ENCODE data around the gene PPEF2. TPM values are rescaled to one million over a fixed set of nuclear protein-coding genes. Genes with fewer than 3 reads are reported as not detected.

PPEF2 gene
- polyA plus RNA-seq, 3 donors = 0.25 TPM; not detected in 2

DNA sequence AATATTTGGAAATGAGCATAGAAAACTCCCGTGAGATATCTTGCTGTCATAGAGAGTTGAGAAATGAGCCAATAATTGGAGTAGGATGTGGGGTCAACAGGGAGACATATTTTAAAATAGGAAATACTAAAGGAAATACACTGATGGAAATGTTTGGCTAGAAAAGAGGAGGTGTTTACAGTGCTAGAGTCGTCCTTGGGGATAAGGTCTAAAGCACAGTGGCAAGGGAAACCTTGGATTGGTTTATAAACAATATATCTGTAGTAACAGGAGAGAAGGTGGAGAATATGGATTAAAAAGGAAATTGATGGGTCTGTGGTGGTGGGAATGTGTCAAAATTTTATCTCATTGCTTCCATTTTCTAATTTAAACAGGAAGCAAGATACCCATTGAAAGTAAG, 82.1 kb downstream of the PPEF2 start:
- no peak overlapping the region for H3K4me3 Mint-ChIP-seq
- intact Hi-C loops (cut with micrococcal nuclease) = no loop called here

DNA sequence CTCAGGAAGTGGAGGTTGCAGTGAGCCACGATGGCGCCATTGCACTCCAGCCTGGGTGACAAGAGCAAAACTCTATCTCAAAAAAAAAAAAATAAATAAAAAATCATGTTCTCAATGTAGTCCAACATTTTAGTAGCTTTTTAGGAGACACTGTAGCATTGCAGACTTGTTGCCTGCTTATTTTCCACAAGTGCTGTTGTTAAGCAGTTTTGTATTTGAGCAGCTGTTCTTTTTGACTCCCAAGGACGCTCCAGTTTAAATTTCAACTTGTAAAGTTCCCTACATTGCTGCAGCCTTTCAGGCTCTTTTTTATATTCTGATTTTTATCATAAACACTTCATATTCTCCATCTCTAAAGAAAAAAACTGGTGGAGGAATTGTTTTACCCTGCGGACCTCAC, 83.1 kb downstream of the PPEF2 start:
- no peak overlapping the region for H2AFZ ChIP-seq (ENCODE audit: insufficient read depth, low read depth, low read length, poor library complexity, severe bottlenecking)
- H3K36me3 Mint-ChIP-seq = peaks cover 21 to 22% of the 10 kb centered on the region in 2 donors
- no peak overlapping the region for H3K9ac ChIP-seq (ENCODE audit: insufficient read depth, low read length, poor library complexity, severe bottlenecking)
- H3K9me3 Mint-ChIP-seq = no peaks in the 10 kb centered on the region
- H3K4me3 Mint-ChIP-seq = no peak overlapping the region
- H3K27me3 ChIP-seq (ENCODE audit: control insufficient read depth in 2 of 2, insufficient read depth in 2 of 2, low read length in 2 of 2) = no peaks in the 10 kb centered on the region
- no peak overlapping the region for H3K27ac ChIP-seq (ENCODE audit: low read depth in 1 of 2, low read length in 2 of 2)
- H3K36me3 ChIP-seq (replicated peaks in 1 of 2; ENCODE audit: control insufficient read depth in 1 of 2, insufficient read depth in 2 of 2, low read length in 2 of 2) = peaks cover 15 to 32% of the 10 kb centered on the region in 2 donors
- no peaks in the 10 kb centered on the region for H3K79me2 ChIP-seq (ENCODE audit: insufficient read depth, low read length)
- intact Hi-C loops (cut with micrococcal nuclease) = no loop called here
- WGBS (ENCODE audit: insufficient coverage) = no CpG with 5 or more reads among the region's 4 CpGs
- no peak overlapping the region for H3K4me2 ChIP-seq (replicated peaks; ENCODE audit: extremely low read depth, low read length, poor library complexity, severe bottlenecking)
- H3K27me3 Mint-ChIP-seq (ENCODE audit: low read depth in 3 of 3) = no peaks in the 10 kb centered on the region
- TF ChIP-seq, protein P1, sequence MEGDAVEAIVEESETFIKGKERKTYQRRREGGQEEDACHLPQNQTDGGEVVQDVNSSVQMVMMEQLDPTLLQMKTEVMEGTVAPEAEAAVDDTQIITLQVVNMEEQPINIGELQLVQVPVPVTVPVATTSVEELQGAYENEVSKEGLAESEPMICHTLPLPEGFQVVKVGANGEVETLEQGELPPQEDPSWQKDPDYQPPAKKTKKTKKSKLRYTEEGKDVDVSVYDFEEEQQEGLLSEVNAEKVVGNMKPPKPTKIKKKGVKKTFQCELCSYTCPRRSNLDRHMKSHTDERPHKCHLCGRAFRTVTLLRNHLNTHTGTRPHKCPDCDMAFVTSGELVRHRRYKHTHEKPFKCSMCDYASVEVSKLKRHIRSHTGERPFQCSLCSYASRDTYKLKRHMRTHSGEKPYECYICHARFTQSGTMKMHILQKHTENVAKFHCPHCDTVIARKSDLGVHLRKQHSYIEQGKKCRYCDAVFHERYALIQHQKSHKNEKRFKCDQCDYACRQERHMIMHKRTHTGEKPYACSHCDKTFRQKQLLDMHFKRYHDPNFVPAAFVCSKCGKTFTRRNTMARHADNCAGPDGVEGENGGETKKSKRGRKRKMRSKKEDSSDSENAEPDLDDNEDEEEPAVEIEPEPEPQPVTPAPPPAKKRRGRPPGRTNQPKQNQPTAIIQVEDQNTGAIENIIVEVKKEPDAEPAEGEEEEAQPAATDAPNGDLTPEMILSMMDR (IDR thresholded peaks at IDR 0.05) = no peak
- H3K4me1 ChIP-seq (ENCODE audit: control insufficient read depth in 1 of 2, insufficient read depth in 2 of 2, low read length in 2 of 2) = no peaks in the 10 kb centered on the region
- no peaks in the 10 kb centered on the region for H3K9me3 ChIP-seq (replicated peaks in 1 of 2; ENCODE audit: control insufficient read depth in 1 of 2, insufficient read depth in 1 of 2, low read length in 2 of 2)
- no peak for DNase-seq
- H4K20me1 ChIP-seq (ENCODE audit: insufficient read depth, low read length) = no peaks in the 10 kb centered on the region
- H3K4me3 ChIP-seq (replicated peaks in 1 of 3; ENCODE audit: low read depth in 2 of 3, low read length in 3 of 3) = no peak overlapping the region
- peaks cover 5% of the 10 kb centered on the region for H3K4me1 Mint-ChIP-seq
- no peak overlapping the region for H3K27ac Mint-ChIP-seq

More for the DNA sequence above, 82.1 kb downstream of the PPEF2 start:
- TF ChIP-seq, protein P1 (IDR thresholded peaks at IDR 0.05) = no peak
- H3K4me2 ChIP-seq (replicated peaks; ENCODE audit: extremely low read depth, low read length, poor library complexity, severe bottlenecking) = no peak overlapping the region
- H3K27ac Mint-ChIP-seq = peak overlapping the region in 1 of 7 donors; percentile 6
- no peak overlapping the region for H3K9ac ChIP-seq (ENCODE audit: insufficient read depth, low read length, poor library complexity, severe bottlenecking)
- no peaks in the 10 kb centered on the region for H3K4me1 ChIP-seq (ENCODE audit: control insufficient read depth in 1 of 2, insufficient read depth in 2 of 2, low read length in 2 of 2)
- H3K36me3 Mint-ChIP-seq = peaks cover 10 to 11% of the 10 kb centered on the region in 2 donors
- no peaks in the 10 kb centered on the region for H3K9me3 ChIP-seq (replicated peaks in 1 of 2; ENCODE audit: control insufficient read depth in 1 of 2, insufficient read depth in 1 of 2, low read length in 2 of 2)
- no peaks in the 10 kb centered on the region for H3K27me3 Mint-ChIP-seq (ENCODE audit: low read depth in 3 of 3)
- no peak overlapping the region for H2AFZ ChIP-seq (ENCODE audit: insufficient read depth, low read depth, low read length, poor library complexity, severe bottlenecking)
- H3K36me3 ChIP-seq (replicated peaks in 1 of 2; ENCODE audit: control insufficient read depth in 1 of 2, insufficient read depth in 2 of 2, low read length in 2 of 2) = peaks cover 4 to 22% of the 10 kb centered on the region in 2 donors
- H3K27ac ChIP-seq (ENCODE audit: low read depth in 1 of 2, low read length in 2 of 2) = no peak overlapping the region
- no peaks in the 10 kb centered on the region for H3K27me3 ChIP-seq (ENCODE audit: control insufficient read depth in 2 of 2, insufficient read depth in 2 of 2, low read length in 2 of 2)
- no peak overlapping the region for H3K4me3 ChIP-seq (replicated peaks in 1 of 3; ENCODE audit: low read depth in 2 of 3, low read length in 3 of 3)
- H3K4me1 Mint-ChIP-seq = peaks cover 5% of the 10 kb centered on the region
- DNase-seq = no peak
- WGBS (ENCODE audit: insufficient coverage) = 78% methylated on average over 1 of the region's 2 CpGs
- H3K9me3 Mint-ChIP-seq = no peaks in the 10 kb centered on the region
- H3K79me2 ChIP-seq (ENCODE audit: insufficient read depth, low read length) = no peaks in the 10 kb centered on the region
- H4K20me1 ChIP-seq (ENCODE audit: insufficient read depth, low read length) = no peaks in the 10 kb centered on the region
